BE2C (cell line): ENCODE results near the gene LRMDA.

Experiments used
- DNase-seq: peaks from one replicate; pipeline ENCODE4 v3.0.0-alpha.2; 2020
- H3K27me3 ChIP-seq: fragments of 250-450 bp; sonication (Bioruptor Pico); 2 replicates; pipeline ENCODE4 v1.5.1; 2020; ENCODE audit warnings: mild to moderate bottlenecking
- H3K36me3 ChIP-seq: fragments of 250-450 bp; sonication (Bioruptor Pico); 2 replicates; pipeline ENCODE4 v1.5.1; 2020; ENCODE audit warnings: mild to moderate bottlenecking
- H3K4me1 ChIP-seq: fragments of 250-450 bp; sonication (Bioruptor Pico); 2 replicates; pipeline ENCODE4 v1.5.1; 2020
- H3K4me3 ChIP-seq: 2 replicates; pipeline ENCODE4 v1.5.1; 2011; ENCODE audit warnings: low read depth, low read length
- H3K9me3 ChIP-seq: fragments of 250-450 bp; sonication (Bioruptor Pico); 2 replicates; pipeline ENCODE4 v1.5.1; 2020
- CTCF ChIP-seq: IDR thresholded peaks from 2 replicates; pipeline ENCODE4 v1.5.1; 2012; ENCODE audit warnings: mild to moderate bottlenecking, low read depth, low read length

Gene LRMDA

GRCh38 chr10:75466886-75467285 lies 35.5 kb downstream of the LRMDA start:
- Histone ChIP-seq H3K4me3 (no peak overlapping the region), H3K27me3 (no peaks in the 10 kb centered on the region), H3K9me3 (no peaks in the 10 kb centered on the region), H3K4me1 (no peaks in the 10 kb centered on the region), H3K36me3 (no peaks in the 10 kb centered on the region)
- DNase-seq, result no peak
- TF ChIP-seq CTCF, result no peak

GRCh38 chr10:75468612-75469005 lies 37.2 kb downstream of the LRMDA start:
- H3K4me3 ChIP-seq, result no peak overlapping the region

GRCh38 chr10:75469006-75469616 lies 37.7 kb downstream of the LRMDA start:
- H3K27me3 ChIP-seq, result no peaks in the 10 kb centered on the region
- no peaks in the 10 kb centered on the region for H3K36me3 ChIP-seq
- TF ChIP-seq CTCF, result no peak
- H3K4me3 ChIP-seq, result no peak overlapping the region
- no peak for DNase-seq
- H3K9me3 ChIP-seq, result no peaks in the 10 kb centered on the region
- no peaks in the 10 kb centered on the region for H3K4me1 ChIP-seq

More at GRCh38 chr10:75468612-75469005, 37.2 kb downstream of the LRMDA start:
- Histone ChIP-seq H3K36me3 (no peaks in the 10 kb centered on the region), H3K9me3 (no peaks in the 10 kb centered on the region), H3K4me1 (no peaks in the 10 kb centered on the region), H3K27me3 (no peaks in the 10 kb centered on the region)
- no peak for DNase-seq
- TF ChIP-seq CTCF, result no peak

- no peak for DNase-seq
- H3K9me3 ChIP-seq, result no peaks in the 10 kb centered on the region
- no peak overlapping the region for H3K4me3 ChIP-seq
- TF ChIP-seq CTCF, result no peak
- H3K27me3 ChIP-seq, result no peaks in the 10 kb centered on the region
- H3K36me3 ChIP-seq, result no peaks in the 10 kb centered on the region
- no peaks in the 10 kb centered on the region for H3K4me1 ChIP-seq
Observed at GRCh38 chr10:75470901-75471300, 39.5 kb downstream of the LRMDA start.

- Histone ChIP-seq H3K36me3 (no peaks in the 10 kb centered on the region), H3K4me3 (no peak overlapping the region), H3K4me1 (peaks cover 5% of the 10 kb centered on the region), H3K27me3 (no peaks in the 10 kb centered on the region), H3K9me3 (no peaks in the 10 kb centered on the region)
- no peak for DNase-seq
- TF ChIP-seq CTCF, result no peak
Observed at GRCh38 chr10:75472685-75473084, 41.3 kb downstream of the LRMDA start.

- Histone ChIP-seq H3K4me3 (no peak overlapping the region), H3K9me3 (no peaks in the 10 kb centered on the region), H3K4me1 (peaks cover 9% of the 10 kb centered on the region), H3K27me3 (no peaks in the 10 kb centered on the region), H3K36me3 (no peaks in the 10 kb centered on the region)
- TF ChIP-seq CTCF, result no peak
- DNase-seq, result no peak
Observed at GRCh38 chr10:75474106-75474505, 42.7 kb downstream of the LRMDA start.
